Measurements from ENCODE around the gene PCDHGB5. TPM values are rescaled to one million over a fixed set of nuclear protein-coding genes. Genes with fewer than 3 reads are reported as not detected.
A peak's percentile ranks its signal among the peaks of the same experiment; 100 is the strongest.
"Not testable (repeated sequence)": the region's sequence is repeated elsewhere in the genome, so short reads cannot be mapped to it uniquely, and the experiment has no call there.

Gene PCDHGB5
- total RNA-seq, 4 donors from 2014 or later, result 3.0 to 6.3 (median 4.4) TPM

DNA sequence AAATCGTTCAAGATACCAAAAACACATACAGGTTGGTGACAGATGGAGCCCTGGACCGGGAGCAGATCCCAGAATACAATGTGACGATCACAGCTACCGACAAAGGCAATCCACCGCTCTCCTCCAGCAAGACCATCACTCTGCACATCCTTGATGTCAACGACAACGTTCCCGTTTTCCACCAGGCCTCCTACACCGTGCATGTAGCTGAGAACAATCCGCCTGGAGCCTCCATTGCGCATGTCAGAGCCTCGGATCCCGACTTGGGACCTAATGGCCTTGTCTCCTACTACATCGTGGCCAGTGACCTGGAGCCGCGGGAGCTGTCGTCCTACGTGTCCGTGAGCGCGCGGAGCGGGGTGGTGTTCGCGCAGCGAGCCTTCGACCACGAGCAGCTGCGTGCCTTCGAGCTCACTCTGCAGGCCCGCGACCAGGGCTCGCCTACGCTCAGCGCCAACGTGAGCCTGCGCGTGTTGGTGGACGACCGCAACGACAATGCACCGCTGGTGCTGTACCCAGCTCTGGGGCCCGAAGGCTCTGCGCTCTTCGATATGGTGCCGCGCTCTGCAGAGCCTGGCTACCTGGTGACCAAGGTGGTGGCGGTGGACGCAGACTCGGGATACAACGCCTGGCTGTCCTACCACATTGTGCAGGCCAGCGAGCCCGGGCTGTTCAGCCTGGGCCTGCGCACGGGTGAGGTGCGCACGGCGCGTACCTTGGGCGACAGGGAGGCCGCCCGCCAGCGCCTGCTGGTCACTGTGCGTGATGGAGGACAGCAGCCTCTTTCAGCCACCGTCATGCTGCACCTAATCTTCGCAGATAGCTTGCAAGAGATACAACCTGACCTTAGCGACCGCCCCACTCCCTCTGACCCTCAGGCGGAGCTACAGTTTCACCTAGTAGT lies 25.9 kb upstream of the PCDHGB5 start:
- intact Hi-C loops (cut with DNase I; ENCODE audit: low total_unique reads) (loop anchor here (5.0 kb wide), 1 partner anchor 40 kb away; the partner anchor contains the start of gene PCDHGA10), in situ Hi-C loops (cut with MboI; ENCODE audit: low sequenced_read_pairs in 4 of 4) (no loop called here)
- DNase-seq (no peak), ATAC-seq (no peak)
- TF ChIP-seq, protein P1, sequence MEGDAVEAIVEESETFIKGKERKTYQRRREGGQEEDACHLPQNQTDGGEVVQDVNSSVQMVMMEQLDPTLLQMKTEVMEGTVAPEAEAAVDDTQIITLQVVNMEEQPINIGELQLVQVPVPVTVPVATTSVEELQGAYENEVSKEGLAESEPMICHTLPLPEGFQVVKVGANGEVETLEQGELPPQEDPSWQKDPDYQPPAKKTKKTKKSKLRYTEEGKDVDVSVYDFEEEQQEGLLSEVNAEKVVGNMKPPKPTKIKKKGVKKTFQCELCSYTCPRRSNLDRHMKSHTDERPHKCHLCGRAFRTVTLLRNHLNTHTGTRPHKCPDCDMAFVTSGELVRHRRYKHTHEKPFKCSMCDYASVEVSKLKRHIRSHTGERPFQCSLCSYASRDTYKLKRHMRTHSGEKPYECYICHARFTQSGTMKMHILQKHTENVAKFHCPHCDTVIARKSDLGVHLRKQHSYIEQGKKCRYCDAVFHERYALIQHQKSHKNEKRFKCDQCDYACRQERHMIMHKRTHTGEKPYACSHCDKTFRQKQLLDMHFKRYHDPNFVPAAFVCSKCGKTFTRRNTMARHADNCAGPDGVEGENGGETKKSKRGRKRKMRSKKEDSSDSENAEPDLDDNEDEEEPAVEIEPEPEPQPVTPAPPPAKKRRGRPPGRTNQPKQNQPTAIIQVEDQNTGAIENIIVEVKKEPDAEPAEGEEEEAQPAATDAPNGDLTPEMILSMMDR (IDR thresholded peaks at IDR 0.05 in 4 of 5, conservative IDR thresholded peaks at IDR 0.05 in 1 of 5), result no peak
- no peak for TF ChIP-seq POLR2A (IDR thresholded peaks at IDR 0.05)
- peaks cover 0 to 13% (median 4%) of the 10 kb centered on the region in 3 donors for H3K9me3 ChIP-seq
- peaks cover 0 to 4% of the 10 kb centered on the region in 2 donors for H3K4me1 ChIP-seq
- H3K36me3 ChIP-seq, result no peaks in the 10 kb centered on the region
- H3K27ac ChIP-seq, result no peak overlapping the region
- H3K4me3 ChIP-seq, result peak overlapping the region in 1 of 4 donors; percentile 50
- H3K27me3 ChIP-seq, result peaks cover 0 to 15% (median 8%) of the 10 kb centered on the region in 3 donors

DNA sequence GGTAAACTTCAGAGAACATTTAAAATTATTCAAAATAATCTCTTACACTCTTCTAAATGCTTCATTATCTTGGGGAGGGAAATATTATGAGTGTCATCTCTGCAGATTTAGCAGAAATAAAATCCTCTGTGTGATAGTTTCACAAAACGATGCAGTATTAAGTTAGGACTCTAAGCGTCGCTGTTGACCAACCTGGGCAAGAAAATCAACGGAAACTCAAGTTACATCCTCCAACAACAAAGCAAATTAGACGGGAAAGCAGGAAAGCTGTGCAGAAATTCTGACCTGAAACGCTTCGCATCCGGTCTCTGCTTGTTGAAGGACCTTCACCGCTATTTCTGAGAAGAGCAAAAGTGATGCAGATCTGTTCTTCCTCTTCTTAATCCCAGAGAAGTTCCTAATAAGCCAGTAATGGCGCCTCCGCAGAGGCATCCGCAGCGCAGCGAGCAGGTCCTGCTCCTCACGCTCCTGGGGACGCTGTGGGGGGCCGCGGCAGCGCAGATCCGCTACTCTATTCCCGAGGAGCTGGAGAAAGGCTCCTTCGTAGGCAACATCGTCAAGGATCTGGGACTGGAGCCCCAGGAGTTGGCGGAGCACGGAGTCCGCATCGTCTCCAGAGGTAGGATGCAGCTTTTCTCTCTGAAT lies 24.0 kb upstream of the PCDHGB5 start, which contains the start of gene PCDHGA6:
TSS of gene PCDHGA6 (plus strand) at position 219 of the 645 bp plus-strand sequence. CDS start at position 412, 193 bp downstream.
- Histone ChIP-seq H3K9me3 (peaks cover 0 to 13% (median 4%) of the 10 kb centered on the region in 3 donors), H3K4me3 (peak within 1 kb of the TSS; percentile 23 to 53 (median 42)), H3K27ac (no peak within 1 kb of the TSS), H3K4me1 (peaks cover 0 to 4% of the 10 kb centered on the region in 2 donors), H3K27me3 (peaks cover 0 to 11% (median 8%) of the 10 kb centered on the region in 3 donors), H3K36me3 (no peaks in the 10 kb centered on the region)
- DNase-seq (no peak), ATAC-seq (no peak)
- intact Hi-C loops (cut with DNase I; ENCODE audit: low total_unique reads), result loop anchor here (5.0 kb wide), 1 partner anchor 39 kb away; the partner anchor contains the start of gene PCDHGA10
- in situ Hi-C loops (cut with MboI; ENCODE audit: low sequenced_read_pairs in 4 of 4), result no loop called here
- TF ChIP-seq, protein P1 (IDR thresholded peaks at IDR 0.05 in 4 of 5, conservative IDR thresholded peaks at IDR 0.05 in 1 of 5), result peak in 3 of 5 experiments; percentile 41 to 55 (median 45)
- no peak for TF ChIP-seq POLR2A (IDR thresholded peaks at IDR 0.05)

DNA sequence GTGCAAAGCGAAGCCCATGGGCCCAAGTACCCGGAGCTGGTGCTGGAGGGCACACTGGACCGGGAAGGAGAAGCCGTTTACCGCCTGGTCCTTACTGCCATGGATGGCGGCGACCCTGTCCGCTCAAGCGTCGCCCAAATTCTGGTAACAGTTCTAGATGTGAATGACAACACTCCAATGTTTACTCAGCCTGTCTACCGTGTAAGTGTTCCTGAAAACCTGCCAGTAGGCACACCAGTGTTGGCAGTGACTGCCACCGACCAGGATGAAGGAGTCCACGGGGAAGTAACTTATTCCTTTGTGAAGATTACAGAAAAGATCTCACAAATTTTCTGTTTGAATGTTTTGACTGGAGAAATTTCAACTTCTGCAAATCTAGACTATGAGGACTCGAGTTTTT lies 23.1 kb upstream of the PCDHGB5 start:
- no peak for ATAC-seq
- intact Hi-C loops (cut with DNase I; ENCODE audit: low total_unique reads), result loop anchor here (5.0 kb wide), 1 partner anchor 38 kb away; the partner anchor contains the start of gene PCDHGA10
- peaks cover 0 to 13% (median 4%) of the 10 kb centered on the region in 3 donors for H3K9me3 ChIP-seq

DNA sequence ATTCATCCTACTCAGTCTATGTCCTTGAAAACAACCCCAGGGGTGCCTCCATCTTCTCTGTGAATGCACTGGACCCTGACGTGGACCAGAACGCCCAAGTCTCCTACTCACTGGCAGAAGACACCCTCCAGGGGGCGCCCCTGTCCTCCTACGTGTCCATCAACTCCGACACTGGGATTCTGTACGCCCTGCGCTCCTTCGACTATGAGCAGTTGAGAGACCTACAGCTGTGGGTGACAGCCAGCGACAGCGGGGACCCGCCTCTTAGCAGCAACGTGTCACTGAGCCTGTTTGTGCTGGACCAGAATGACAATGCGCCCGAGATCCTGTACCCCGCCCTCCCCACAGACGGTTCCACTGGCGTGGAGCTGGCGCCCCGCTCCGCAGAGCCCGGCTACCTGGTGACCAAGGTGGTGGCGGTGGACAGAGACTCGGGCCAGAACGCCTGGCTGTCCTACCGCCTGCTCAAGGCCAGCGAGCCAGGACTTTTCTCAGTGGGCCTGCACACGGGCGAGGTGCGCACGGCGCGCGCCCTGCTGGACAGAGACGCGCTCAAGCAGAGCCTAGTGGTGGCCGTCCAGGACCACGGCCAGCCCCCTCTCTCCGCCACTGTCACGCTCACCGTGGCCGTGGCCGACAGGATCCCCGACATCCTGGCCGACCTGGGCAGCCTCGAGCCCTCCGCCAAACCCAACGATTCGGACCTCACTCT lies 22.1 kb upstream of the PCDHGB5 start:
- in situ Hi-C loops (cut with MboI; ENCODE audit: low sequenced_read_pairs in 4 of 4); H3K4me3 ChIP-seq; H3K36me3 ChIP-seq; ATAC-seq; H3K4me1 ChIP-seq; H3K27me3 ChIP-seq; H3K27ac ChIP-seq; DNase-seq; intact Hi-C loops (cut with DNase I; ENCODE audit: low total_unique reads): not testable (repeated sequence)
- H3K9me3 ChIP-seq, result peaks cover 0 to 13% (median 4%) of the 10 kb centered on the region in 3 donors

More for the DNA sequence above, 23.1 kb upstream of the PCDHGB5 start:
- no peak overlapping the region for H3K27ac ChIP-seq
- H3K27me3 ChIP-seq, result peaks cover 0 to 8% (median 5%) of the 10 kb centered on the region in 3 donors
- H3K4me3 ChIP-seq, result peak overlapping the region in 2 of 4 donors; percentile 43 to 53
- peaks cover 0 to 4% of the 10 kb centered on the region in 2 donors for H3K4me1 ChIP-seq
- TF ChIP-seq POLR2A (IDR thresholded peaks at IDR 0.05), result no peak
- TF ChIP-seq, protein P1 (IDR thresholded peaks at IDR 0.05 in 4 of 5, conservative IDR thresholded peaks at IDR 0.05 in 1 of 5), result no peak
- H3K36me3 ChIP-seq, result no peaks in the 10 kb centered on the region
- in situ Hi-C loops (cut with MboI; ENCODE audit: low sequenced_read_pairs in 4 of 4), result no loop called here
- no peak for DNase-seq

Data from gastrocnemius medialis (tissue), 4 donors.